Measurements from ENCODE around the gene KRTAP12-3.

GRCh38 chr21:44704636-44705001 is 46.9 kb downstream of the KRTAP12-3 start:
- TF ChIP-seq, protein P1, sequence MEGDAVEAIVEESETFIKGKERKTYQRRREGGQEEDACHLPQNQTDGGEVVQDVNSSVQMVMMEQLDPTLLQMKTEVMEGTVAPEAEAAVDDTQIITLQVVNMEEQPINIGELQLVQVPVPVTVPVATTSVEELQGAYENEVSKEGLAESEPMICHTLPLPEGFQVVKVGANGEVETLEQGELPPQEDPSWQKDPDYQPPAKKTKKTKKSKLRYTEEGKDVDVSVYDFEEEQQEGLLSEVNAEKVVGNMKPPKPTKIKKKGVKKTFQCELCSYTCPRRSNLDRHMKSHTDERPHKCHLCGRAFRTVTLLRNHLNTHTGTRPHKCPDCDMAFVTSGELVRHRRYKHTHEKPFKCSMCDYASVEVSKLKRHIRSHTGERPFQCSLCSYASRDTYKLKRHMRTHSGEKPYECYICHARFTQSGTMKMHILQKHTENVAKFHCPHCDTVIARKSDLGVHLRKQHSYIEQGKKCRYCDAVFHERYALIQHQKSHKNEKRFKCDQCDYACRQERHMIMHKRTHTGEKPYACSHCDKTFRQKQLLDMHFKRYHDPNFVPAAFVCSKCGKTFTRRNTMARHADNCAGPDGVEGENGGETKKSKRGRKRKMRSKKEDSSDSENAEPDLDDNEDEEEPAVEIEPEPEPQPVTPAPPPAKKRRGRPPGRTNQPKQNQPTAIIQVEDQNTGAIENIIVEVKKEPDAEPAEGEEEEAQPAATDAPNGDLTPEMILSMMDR (IDR thresholded peaks at IDR 0.05): no peak
- TF ChIP-seq POLR2A (IDR thresholded peaks at IDR 0.05) (no peak), POLR2AphosphoS5 (IDR thresholded peaks at IDR 0.05) (no peak)

Measured in breast epithelium (tissue), 3 donors.